ENCODE data around the gene KCNH2. TPM values are rescaled to one million over a fixed set of nuclear protein-coding genes. Genes with fewer than 3 reads are reported as not detected.

KCNH2 gene
- polyA plus RNA-seq, 1 of the 3 experiments (the other 2 are of a cell fraction), result 2.2 TPM

GRCh38 chr7:150976529-150977381 lies 1.4 kb downstream of the KCNH2 start (continued):
- TF ChIP-seq, protein P1, sequence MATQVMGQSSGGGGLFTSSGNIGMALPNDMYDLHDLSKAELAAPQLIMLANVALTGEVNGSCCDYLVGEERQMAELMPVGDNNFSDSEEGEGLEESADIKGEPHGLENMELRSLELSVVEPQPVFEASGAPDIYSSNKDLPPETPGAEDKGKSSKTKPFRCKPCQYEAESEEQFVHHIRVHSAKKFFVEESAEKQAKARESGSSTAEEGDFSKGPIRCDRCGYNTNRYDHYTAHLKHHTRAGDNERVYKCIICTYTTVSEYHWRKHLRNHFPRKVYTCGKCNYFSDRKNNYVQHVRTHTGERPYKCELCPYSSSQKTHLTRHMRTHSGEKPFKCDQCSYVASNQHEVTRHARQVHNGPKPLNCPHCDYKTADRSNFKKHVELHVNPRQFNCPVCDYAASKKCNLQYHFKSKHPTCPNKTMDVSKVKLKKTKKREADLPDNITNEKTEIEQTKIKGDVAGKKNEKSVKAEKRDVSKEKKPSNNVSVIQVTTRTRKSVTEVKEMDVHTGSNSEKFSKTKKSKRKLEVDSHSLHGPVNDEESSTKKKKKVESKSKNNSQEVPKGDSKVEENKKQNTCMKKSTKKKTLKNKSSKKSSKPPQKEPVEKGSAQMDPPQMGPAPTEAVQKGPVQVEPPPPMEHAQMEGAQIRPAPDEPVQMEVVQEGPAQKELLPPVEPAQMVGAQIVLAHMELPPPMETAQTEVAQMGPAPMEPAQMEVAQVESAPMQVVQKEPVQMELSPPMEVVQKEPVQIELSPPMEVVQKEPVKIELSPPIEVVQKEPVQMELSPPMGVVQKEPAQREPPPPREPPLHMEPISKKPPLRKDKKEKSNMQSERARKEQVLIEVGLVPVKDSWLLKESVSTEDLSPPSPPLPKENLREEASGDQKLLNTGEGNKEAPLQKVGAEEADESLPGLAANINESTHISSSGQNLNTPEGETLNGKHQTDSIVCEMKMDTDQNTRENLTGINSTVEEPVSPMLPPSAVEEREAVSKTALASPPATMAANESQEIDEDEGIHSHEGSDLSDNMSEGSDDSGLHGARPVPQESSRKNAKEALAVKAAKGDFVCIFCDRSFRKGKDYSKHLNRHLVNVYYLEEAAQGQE (IDR thresholded peaks at IDR 0.05; ENCODE audit: low read depth, low read length), result no peak
- no peak for TF ChIP-seq FOXJ3 (CRISPR knock-in tag; IDR thresholded peaks at IDR 0.05)
- peak; percentile 75; the same call in 1 of the 2 replicates for TF ChIP-seq MXI1 (IDR thresholded peaks at IDR 0.05; ENCODE audit: low read depth, low read length)
- TF ChIP-seq POLR2AphosphoS5 (IDR thresholded peaks at IDR 0.05; ENCODE audit: low read depth, low read length), result no peak
- no peak for TF ChIP-seq NRF1 (IDR thresholded peaks at IDR 0.05; ENCODE audit: low read depth, low read length)
- no peak for TF ChIP-seq RAD21 (IDR thresholded peaks at IDR 0.05; ENCODE audit: low read length)
- TF ChIP-seq, protein P2, sequence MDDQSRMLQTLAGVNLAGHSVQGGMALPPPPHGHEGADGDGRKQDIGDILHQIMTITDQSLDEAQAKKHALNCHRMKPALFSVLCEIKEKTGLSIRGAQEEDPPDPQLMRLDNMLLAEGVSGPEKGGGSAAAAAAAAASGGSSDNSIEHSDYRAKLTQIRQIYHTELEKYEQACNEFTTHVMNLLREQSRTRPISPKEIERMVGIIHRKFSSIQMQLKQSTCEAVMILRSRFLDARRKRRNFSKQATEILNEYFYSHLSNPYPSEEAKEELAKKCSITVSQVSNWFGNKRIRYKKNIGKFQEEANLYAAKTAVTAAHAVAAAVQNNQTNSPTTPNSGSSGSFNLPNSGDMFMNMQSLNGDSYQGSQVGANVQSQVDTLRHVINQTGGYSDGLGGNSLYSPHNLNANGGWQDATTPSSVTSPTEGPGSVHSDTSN (IDR thresholded peaks at IDR 0.05), result no peak

- ChIA-PET CTCF (interaction anchor here (0.7 to 27.1 kb wide), 27 partner anchors 7 to 207 kb away, joined by 3 to 761 read pairs (median 4); partner anchors contain the start of genes ABCB8 and TMEM176B), POLR2A (interaction anchor here (0.5 to 2.7 kb wide), 10 partner anchors 10 to 505 kb away, joined by 3 to 17 read pairs (median 6); no protein-coding TSS in a partner anchor)
- Histone ChIP-seq H3K27me3 (ENCODE audit: insufficient read depth) (peaks cover 73% of the 10 kb centered on the region), H3K4me2 (0 out of 2 replicates have a peak overlapping the region, but pooled peaks have one; percentile 24), H3K9ac (no peak overlapping the region), H4K20me1 (ENCODE audit: insufficient read depth) (no peaks in the 10 kb centered on the region), H3K4me3 (ENCODE audit: low read depth in 2 of 2, low read length in 1 of 2) (peak overlapping the region in 1 of 2 experiments; percentile 37; a peak in 1 of 4 replicates), H2AFZ (ENCODE audit: low read depth) (no peak overlapping the region), H3K9me2 (no peaks in the 10 kb centered on the region), H3K27ac (ENCODE audit: low read depth in 2 of 2, low read length in 1 of 2) (peak overlapping the region; percentile 30 to 100; a peak in 3 of 4 replicates), H3K36me3 (replicated peaks in 1 of 2; ENCODE audit: control insufficient read depth in 1 of 2, insufficient read depth in 2 of 2, low read length in 1 of 2) (no peaks in the 10 kb centered on the region), H3K79me2 (ENCODE audit: insufficient read depth) (no peaks in the 10 kb centered on the region), H3K4me1 (ENCODE audit: control insufficient read depth in 1 of 2, insufficient read depth in 2 of 2, low read depth in 1 of 2, low read length in 1 of 2) (peaks cover 0 to 90% of the 10 kb centered on the region in 2 experiments; a peak in 2 of 4 replicates), H3F3A (replicated peaks; ENCODE audit: insufficient read depth) (peaks cover 5% of the 10 kb centered on the region), H3K9me3 (no peaks in the 10 kb centered on the region)
- WGBS (ENCODE audit: low lambda C conversion rate), result 64% methylated on average over 8 of the region's 9 CpGs
- peak; percentile 79 for DNase-seq
- peak; percentile 17 for TF ChIP-seq RAD21 (IDR thresholded peaks at IDR 0.05; ENCODE audit: low read length)
- no peak for TF ChIP-seq TAF1 (IDR thresholded peaks at IDR 0.05; ENCODE audit: borderline replicate concordance, low read depth, low read length)
- 0 out of 2 replicates have a peak, but pooled peaks have one; percentile 31 for TF ChIP-seq TCF12 (IDR thresholded peaks at IDR 0.05)
- TF ChIP-seq CHD2 (IDR thresholded peaks at IDR 0.05; ENCODE audit: low read length, partially characterized antibody), result peak; percentile 62
- TF ChIP-seq MXI1 (IDR thresholded peaks at IDR 0.05; ENCODE audit: low read depth, low read length), result peak; percentile 79
- peak; percentile 88 for TF ChIP-seq GATA2 (CRISPR knock-in tag; IDR thresholded peaks at IDR 0.05)
- no peak for TF ChIP-seq YY1 (IDR thresholded peaks at IDR 0.05; ENCODE audit: low read depth)
- TF ChIP-seq EP300 (IDR thresholded peaks at IDR 0.05; ENCODE audit: borderline replicate concordance in 1 of 2, low read depth in 1 of 2, low read length in 1 of 2), result peak in 1 of 2 experiments; percentile 79; a peak in 2 of 4 replicates
- no peak for TF ChIP-seq NRF1 (IDR thresholded peaks at IDR 0.05; ENCODE audit: low read depth, low read length)
- TF ChIP-seq RCOR1 (IDR thresholded peaks at IDR 0.05; ENCODE audit: low read length), result peak; percentile 82
- TF ChIP-seq FOXJ3 (CRISPR knock-in tag; IDR thresholded peaks at IDR 0.05), result peak; percentile 83
These were observed 2.4 kb downstream of the KCNH2 start for GRCh38 chr7:150975536-150976319.
